Fibroblast of lung (primary cell): ENCODE results near the gene IGSF9B. TPM values are rescaled to one million over a fixed set of nuclear protein-coding genes. Genes with fewer than 3 reads are reported as not detected.

ENCODE experiments used
- DNase-seq, 2 donors: peaks; one replicate each; pipeline versions ENCODE4 v3.0.0 to v3.0.0-alpha.2; 2010; ENCODE audit warnings: low read depth in 2 of 2
- H2AFZ ChIP-seq: 2 replicates; pipeline ENCODE4 v1.5.1; 2012; ENCODE audit warnings: low read length, control low read depth, inconsistent platforms
- H3K27ac ChIP-seq: 2 replicates; pipeline ENCODE4 v1.5.1; 2011; ENCODE audit warnings: low read length, control low read depth; ENCODE audit not compliant: insufficient read depth
- H3K27me3 ChIP-seq: 2 replicates; pipeline ENCODE4 v1.5.1; 2011; ENCODE audit warnings: mild to moderate bottlenecking, low read length; ENCODE audit not compliant: control insufficient read depth, insufficient read depth
- H3K36me3 ChIP-seq: 2 replicates; pipeline ENCODE4 v1.5.1; 2011; ENCODE audit warnings: low read length; ENCODE audit not compliant: control insufficient read depth, insufficient read depth
- H3K4me1 ChIP-seq: 2 replicates; pipeline ENCODE4 v1.5.1; 2011; ENCODE audit warnings: low read length; ENCODE audit not compliant: control insufficient read depth, insufficient read depth; ENCODE audit errors: extremely low read depth
- H3K4me2 ChIP-seq: 2 replicates; pipeline ENCODE4 v1.5.1; 2011; ENCODE audit warnings: low read length, control low read depth; ENCODE audit not compliant: insufficient read depth; ENCODE audit errors: extremely low read depth
- H3K4me3 ChIP-seq, 4 experiments: fragments of 200-600 bp in 1 of 4; sonication (generic) in 1 of 4; replicated peaks in 1 of 4; 2 replicates each; pipeline ENCODE4 v1.5.1; 2011 to 2016; ENCODE audit warnings: low read length in 4 of 4, low read depth in 3 of 4, mild to moderate bottlenecking in 3 of 4, control low read depth in 2 of 4, inconsistent platforms in 1 of 4, mixed read lengths in 1 of 4; ENCODE audit not compliant: insufficient read depth in 1 of 4; ENCODE audit errors: control extremely low read depth in 1 of 4
- H3K79me2 ChIP-seq: 2 replicates; pipeline ENCODE4 v1.5.1; 2012; ENCODE audit warnings: mild to moderate bottlenecking, low read length, inconsistent platforms; ENCODE audit not compliant: control insufficient read depth, insufficient read depth
- H3K9ac ChIP-seq: 2 replicates; pipeline ENCODE4 v1.5.1; 2011; ENCODE audit warnings: mild to moderate bottlenecking, low read length, control low read depth; ENCODE audit not compliant: insufficient read depth
- H3K9me3 ChIP-seq: 2 replicates; pipeline ENCODE4 v1.5.1; 2012; ENCODE audit warnings: low read depth, low read length; ENCODE audit not compliant: control insufficient read depth, insufficient read depth
- H4K20me1 ChIP-seq: 2 replicates; pipeline ENCODE4 v1.5.1; 2011; ENCODE audit warnings: low read length; ENCODE audit not compliant: control insufficient read depth, insufficient read depth; ENCODE audit errors: extremely low read depth
- CTCF ChIP-seq, 2 donors: IDR thresholded peaks in 1 of 2; conservative IDR thresholded peaks in 1 of 2; 1 replicate in 1 of 2; 2 replicates in 1 of 2; pipeline ENCODE4 v1.5.1; 2011 to 2012; ENCODE audit warnings: low read length in 2 of 2, control low read depth in 1 of 2, inconsistent platforms in 1 of 2, low read depth in 1 of 2, mild to moderate bottlenecking in 1 of 2
- EZH2 ChIP-seq: IDR thresholded peaks from 2 replicates; pipeline ENCODE4 v1.5.1; 2012; ENCODE audit warnings: low read length, control low read depth, mild to moderate bottlenecking; ENCODE audit errors: missing control alignments
- polyA plus RNA-seq, 2 donors: library from polyadenylated mRNA; depleted of rRNA in 1 of 2; stranded (reverse) in 1 of 2; unstranded in 1 of 2; fragments of >200 nt; gene quantifications; 2 replicates each; pipeline ENCODE4 v1.2.1, GENCODE V29; 2011 to 2012; ENCODE audit warnings: missing spikeins in 1 of 2
- total RNA-seq: library from RNA; depleted of rRNA; stranded (reverse); fragments of >200 nt; gene quantifications from 2 replicates; pipeline ENCODE4 v1.2.1, GENCODE V29; 2014

The IGSF9B gene
- total and polyA plus RNA-seq, 2 donors (not counting 1 experiment from before 2014, with no cell fraction given) = under 0.01 TPM; not detected in 1

GRCh38 chr11:133969112-133969511 is 12.3 kb upstream of the IGSF9B start:
- Histone ChIP-seq H3K27ac (no peak overlapping the region), H3K9ac (no peak overlapping the region), H3K4me2 (no peak overlapping the region), H3K27me3 (no peaks in the 10 kb centered on the region), H3K4me1 (no peaks in the 10 kb centered on the region), H4K20me1 (no peaks in the 10 kb centered on the region), H3K4me3 (no peak overlapping the region), H3K79me2 (no peaks in the 10 kb centered on the region), H3K9me3 (no peaks in the 10 kb centered on the region), H3K36me3 (no peaks in the 10 kb centered on the region), H2AFZ (no peak overlapping the region)
- TF ChIP-seq CTCF (conservative IDR thresholded peaks at IDR 0.05 in 1 of 2, IDR thresholded peaks at IDR 0.05 in 1 of 2; ENCODE audit: low read depth in 1 of 2, low read length in 2 of 2) = no peak
- TF ChIP-seq EZH2 = no peak
- DNase-seq = no peak

- Histone ChIP-seq H3K36me3 (no peaks in the 10 kb centered on the region), H3K4me3 (no peak overlapping the region), H3K9ac (no peak overlapping the region), H3K4me2 (no peak overlapping the region), H3K27ac (no peak overlapping the region), H2AFZ (no peak overlapping the region), H3K27me3 (no peaks in the 10 kb centered on the region), H3K79me2 (no peaks in the 10 kb centered on the region), H3K4me1 (no peaks in the 10 kb centered on the region), H4K20me1 (no peaks in the 10 kb centered on the region), H3K9me3 (no peaks in the 10 kb centered on the region)
- DNase-seq = no peak
- TF ChIP-seq CTCF (conservative IDR thresholded peaks at IDR 0.05 in 1 of 2, IDR thresholded peaks at IDR 0.05 in 1 of 2; ENCODE audit: low read depth in 1 of 2, low read length in 2 of 2) (no peak), EZH2 (no peak)
Measured at GRCh38 chr11:133968300-133968699, 11.5 kb upstream of the IGSF9B start.

- no peak overlapping the region for H3K4me2 ChIP-seq
- no peak overlapping the region for H3K27ac ChIP-seq
- TF ChIP-seq CTCF (conservative IDR thresholded peaks at IDR 0.05 in 1 of 2, IDR thresholded peaks at IDR 0.05 in 1 of 2; ENCODE audit: low read depth in 1 of 2, low read length in 2 of 2) = no peak
- TF ChIP-seq EZH2 = no peak
- DNase-seq = no peak
- no peaks in the 10 kb centered on the region for H3K27me3 ChIP-seq
- H3K9ac ChIP-seq = no peak overlapping the region
- no peaks in the 10 kb centered on the region for H4K20me1 ChIP-seq
- no peak overlapping the region for H2AFZ ChIP-seq
- H3K79me2 ChIP-seq = no peaks in the 10 kb centered on the region
- no peak overlapping the region for H3K4me3 ChIP-seq
- no peaks in the 10 kb centered on the region for H3K4me1 ChIP-seq
- H3K9me3 ChIP-seq = no peaks in the 10 kb centered on the region
- no peaks in the 10 kb centered on the region for H3K36me3 ChIP-seq
Measured at GRCh38 chr11:133967599-133968238, 11.0 kb upstream of the IGSF9B start.
